GM12891 (cell line): ENCODE results near the gene ATPAF2.

Experiments used
- POLR2A ChIP-seq: IDR thresholded peaks from 2 replicates; pipeline ENCODE4 v1.6.1; 2011; ENCODE audit warnings: low read depth, low read length, control low read depth
- POLR2AphosphoS5 ChIP-seq: IDR thresholded peaks from 2 replicates; pipeline ENCODE4 v1.6.1; 2011; ENCODE audit warnings: low read depth, low read length, control low read depth
- POU2F2 ChIP-seq: IDR thresholded peaks from 2 replicates; pipeline ENCODE4 v1.6.1; 2011; ENCODE audit warnings: low read depth, mild to moderate bottlenecking, control low read depth, low read length, moderate library complexity
- TAF1 ChIP-seq: IDR thresholded peaks from 2 replicates; pipeline ENCODE4 v1.6.1; 2011; ENCODE audit warnings: low read depth, low read length, control low read depth

GRCh38 chr17:17987901-17988300 is 51.1 kb downstream of the ATPAF2 start:
- TF ChIP-seq POLR2A: no peak
- TF ChIP-seq TAF1: no peak
- no peak for TF ChIP-seq POLR2AphosphoS5
- no peak for TF ChIP-seq POU2F2
